ENCODE measurements around the gene PLA2G4B. TPM values are rescaled to one million over a fixed set of nuclear protein-coding genes. Genes with fewer than 3 reads are reported as not detected.

Gene PLA2G4B
- total RNA-seq, 1 donor from 2014 or later, result 1.2 TPM

DNA sequence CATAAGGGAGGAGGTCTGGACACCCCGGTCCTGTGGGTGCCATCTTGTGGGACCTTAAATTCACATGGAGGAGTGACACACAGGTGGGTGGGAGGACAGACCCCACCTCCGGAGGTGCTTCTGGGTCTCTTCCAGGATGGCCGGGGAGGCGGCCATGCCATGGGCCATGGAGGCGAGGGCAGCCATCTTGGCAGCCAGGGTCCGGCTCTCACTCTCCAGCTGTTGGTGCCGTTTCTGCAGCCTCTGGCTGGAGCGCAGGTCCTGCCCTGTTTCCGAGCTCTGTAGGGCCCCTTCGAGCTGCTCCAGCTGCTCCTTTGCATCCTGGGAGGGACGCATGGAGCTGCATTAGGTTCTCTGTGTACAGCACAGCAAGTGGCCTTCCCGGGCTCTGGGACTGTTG lies 36.1 kb downstream of the PLA2G4B start:
- H3K4me3 ChIP-seq (ENCODE audit: low read depth, low read length), result no peak overlapping the region
- DNase-seq (ENCODE audit: low read depth), result no peak
- TF ChIP-seq, protein P1, sequence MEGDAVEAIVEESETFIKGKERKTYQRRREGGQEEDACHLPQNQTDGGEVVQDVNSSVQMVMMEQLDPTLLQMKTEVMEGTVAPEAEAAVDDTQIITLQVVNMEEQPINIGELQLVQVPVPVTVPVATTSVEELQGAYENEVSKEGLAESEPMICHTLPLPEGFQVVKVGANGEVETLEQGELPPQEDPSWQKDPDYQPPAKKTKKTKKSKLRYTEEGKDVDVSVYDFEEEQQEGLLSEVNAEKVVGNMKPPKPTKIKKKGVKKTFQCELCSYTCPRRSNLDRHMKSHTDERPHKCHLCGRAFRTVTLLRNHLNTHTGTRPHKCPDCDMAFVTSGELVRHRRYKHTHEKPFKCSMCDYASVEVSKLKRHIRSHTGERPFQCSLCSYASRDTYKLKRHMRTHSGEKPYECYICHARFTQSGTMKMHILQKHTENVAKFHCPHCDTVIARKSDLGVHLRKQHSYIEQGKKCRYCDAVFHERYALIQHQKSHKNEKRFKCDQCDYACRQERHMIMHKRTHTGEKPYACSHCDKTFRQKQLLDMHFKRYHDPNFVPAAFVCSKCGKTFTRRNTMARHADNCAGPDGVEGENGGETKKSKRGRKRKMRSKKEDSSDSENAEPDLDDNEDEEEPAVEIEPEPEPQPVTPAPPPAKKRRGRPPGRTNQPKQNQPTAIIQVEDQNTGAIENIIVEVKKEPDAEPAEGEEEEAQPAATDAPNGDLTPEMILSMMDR (conservative IDR thresholded peaks at IDR 0.05; ENCODE audit: low read depth, low read length), result no peak

DNA sequence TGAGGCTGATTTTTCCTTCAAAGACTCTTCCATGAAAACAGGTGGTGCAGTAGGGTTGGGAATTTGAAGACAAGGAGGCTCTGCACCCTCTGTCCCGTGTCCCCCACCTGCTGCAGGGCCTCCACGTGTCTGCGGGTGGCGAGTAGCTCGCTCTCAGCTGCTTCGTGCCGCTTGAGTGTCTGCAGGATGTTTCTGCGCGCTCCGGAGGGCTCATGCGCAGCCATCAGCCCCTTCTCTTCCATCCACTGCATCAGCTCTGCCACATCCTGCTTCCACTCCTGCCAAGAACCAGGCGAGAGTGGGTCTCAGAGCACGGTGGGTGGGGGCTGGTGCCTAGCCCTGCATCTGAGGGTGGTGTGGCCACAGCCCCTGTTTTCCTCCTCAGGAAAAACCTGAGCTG lies 37.4 kb downstream of the PLA2G4B start:
- no peak overlapping the region for H3K4me3 ChIP-seq (ENCODE audit: low read depth, low read length)
- no peak for DNase-seq (ENCODE audit: low read depth)
- TF ChIP-seq, protein P1 (conservative IDR thresholded peaks at IDR 0.05; ENCODE audit: low read depth, low read length), result no peak

DNA sequence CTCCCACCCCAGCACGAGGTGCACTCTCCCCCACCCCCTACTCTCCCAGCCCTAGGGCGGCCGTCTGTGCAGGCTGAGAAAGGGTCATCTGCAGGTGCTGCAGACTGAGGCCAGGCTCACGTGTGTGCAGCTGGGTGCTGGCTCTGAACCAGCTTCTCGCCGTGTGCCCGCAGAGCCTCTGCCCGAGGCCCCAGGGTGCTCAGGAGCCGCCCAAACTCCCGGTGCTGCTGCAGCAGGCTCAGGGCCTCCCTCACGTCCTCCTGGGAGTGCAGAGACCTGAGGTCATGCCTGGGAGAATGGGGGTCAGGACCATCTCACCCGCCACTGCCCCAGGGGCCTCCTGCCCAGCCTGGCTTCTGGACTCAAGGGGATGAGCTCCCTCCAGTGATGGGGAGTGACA lies 38.0 kb downstream of the PLA2G4B start:
- H3K4me3 ChIP-seq (ENCODE audit: low read depth, low read length), result no peak overlapping the region
- DNase-seq (ENCODE audit: low read depth), result no peak
- TF ChIP-seq, protein P1 (conservative IDR thresholded peaks at IDR 0.05; ENCODE audit: low read depth, low read length), result no peak

DNA sequence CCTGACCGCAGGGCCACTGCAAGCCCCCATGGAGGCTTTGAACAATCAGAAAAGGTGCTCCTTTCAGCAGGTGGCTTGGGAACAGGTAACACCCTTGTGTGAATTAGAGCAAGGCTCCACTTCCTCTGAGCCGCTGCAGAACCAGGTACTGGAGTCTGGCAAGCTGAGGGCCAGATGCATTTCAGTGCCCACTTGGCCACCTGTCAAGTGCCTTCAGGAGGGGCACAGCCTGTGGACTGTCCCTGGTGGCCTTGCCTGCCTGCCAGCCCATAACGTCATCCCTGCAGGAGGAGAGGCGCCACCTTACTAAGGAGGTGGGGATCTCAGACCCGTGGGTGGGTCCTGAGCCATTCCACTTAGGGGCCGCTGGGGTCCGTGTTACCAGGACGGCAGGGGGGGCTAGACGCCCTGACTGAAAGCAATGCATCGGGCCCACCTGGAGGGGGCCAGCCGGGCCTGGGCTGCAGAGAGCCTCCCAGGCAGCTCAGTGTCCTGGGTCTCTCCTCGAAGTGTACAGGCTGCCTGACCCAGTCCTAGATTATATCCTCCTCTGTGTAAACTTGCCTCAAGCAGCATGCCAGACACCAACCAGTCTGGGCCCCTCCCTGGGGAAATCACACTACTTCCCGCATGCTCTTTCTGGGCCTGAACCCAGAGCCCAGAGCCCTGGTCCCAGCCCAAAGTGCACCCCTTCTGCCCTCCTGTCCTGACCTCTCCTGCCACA lies 39.1 kb downstream of the PLA2G4B start:
- no peak overlapping the region for H3K4me3 ChIP-seq (ENCODE audit: low read depth, low read length)
- DNase-seq (ENCODE audit: low read depth), result no peak
- TF ChIP-seq, protein P1 (conservative IDR thresholded peaks at IDR 0.05; ENCODE audit: low read depth, low read length), result no peak

DNA sequence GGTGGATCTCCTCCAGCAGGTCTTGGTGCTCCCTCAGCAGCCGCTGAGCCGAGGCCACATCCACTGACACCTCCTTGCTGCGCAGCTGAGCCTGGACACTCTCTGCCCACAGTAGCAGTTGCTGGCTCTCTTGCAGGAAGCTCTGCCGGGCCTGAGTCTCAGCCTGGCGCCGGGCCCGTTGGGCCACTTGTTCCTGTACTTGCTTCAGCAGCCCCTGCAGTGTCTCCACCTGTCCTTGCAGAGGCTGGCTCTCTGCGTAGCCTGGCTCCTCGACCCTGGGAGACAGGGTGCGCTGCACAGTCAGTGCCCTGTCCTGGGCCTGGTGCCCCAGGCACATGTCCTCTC lies 39.7 kb downstream of the PLA2G4B start:
- DNase-seq (ENCODE audit: low read depth), result no peak
- TF ChIP-seq, protein P1 (conservative IDR thresholded peaks at IDR 0.05; ENCODE audit: low read depth, low read length), result no peak
- H3K4me3 ChIP-seq (ENCODE audit: low read depth, low read length), result no peak overlapping the region

DNA sequence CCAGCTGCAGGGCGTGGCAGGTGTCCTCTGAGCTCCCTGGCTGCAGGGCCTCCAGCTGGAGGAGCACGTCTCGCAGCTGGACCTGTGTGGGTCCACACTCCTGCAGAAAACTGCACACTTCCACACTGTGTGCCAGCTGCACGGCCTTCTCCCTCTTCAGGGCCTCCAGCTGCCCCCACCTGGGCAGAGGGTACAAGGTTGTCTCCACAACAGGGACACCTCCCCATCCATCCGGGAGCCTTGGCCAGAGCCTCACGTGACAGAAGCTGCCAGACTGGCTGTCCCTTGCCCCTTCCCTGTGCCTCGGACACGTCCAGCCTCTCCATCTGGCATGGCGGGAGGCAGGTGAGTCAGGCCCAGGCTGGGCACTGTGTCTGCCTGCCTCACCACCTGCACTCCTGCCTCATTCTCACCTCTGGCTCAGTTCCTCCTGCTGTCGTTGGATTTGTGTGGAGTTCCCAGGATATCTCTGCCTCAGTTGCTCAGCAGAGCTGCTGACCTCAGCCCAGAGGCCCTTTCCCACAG lies 40.7 kb downstream of the PLA2G4B start:
- TF ChIP-seq, protein P1 (conservative IDR thresholded peaks at IDR 0.05; ENCODE audit: low read depth, low read length), result no peak
- H3K4me3 ChIP-seq (ENCODE audit: low read depth, low read length), result no peak overlapping the region
- DNase-seq (ENCODE audit: low read depth), result no peak
